GM23338 (cell line): Measurements from ENCODE around the gene IBA57. TPM values are rescaled to one million over a fixed set of nuclear protein-coding genes. Genes with fewer than 3 reads are reported as not detected.

Experiments used
- ATAC-seq: fragments of 200-7000 bp; cut with Tn5 transposase; 3 replicates; pipeline ENCODE4 v1.9.1; 2020
- DNase-seq: peaks from one replicate; pipeline ENCODE4 v3.0.0-alpha.2; 2015; ENCODE audit warnings: low spot score
- H2AFZ ChIP-seq: fragments of 200-600 bp; sonication (generic); 2 replicates; pipeline ENCODE4 v1.8.0; 2016; ENCODE audit warnings: antibody characterized with exemption, mild to moderate bottlenecking, moderate library complexity
- H3F3A ChIP-seq: fragments of 200-600 bp; sonication (generic); replicated peaks from 2 replicates; pipeline ENCODE4 v1.8.0; 2017; ENCODE audit warnings: antibody characterized with exemption, mixed run types, low read depth
- H3K27ac ChIP-seq: fragments of 200-600 bp; sonication (generic); 2 replicates; pipeline ENCODE4 v1.6.1; 2016; ENCODE audit warnings: low read depth
- H3K27me3 ChIP-seq: fragments of 200-600 bp; sonication (generic); 2 replicates; pipeline ENCODE4 v1.8.0; 2016; ENCODE audit warnings: mild to moderate bottlenecking, mixed run types, moderate library complexity; ENCODE audit not compliant: insufficient read depth
- H3K36me3 ChIP-seq: fragments of 200-600 bp; sonication (generic); 2 replicates; pipeline ENCODE4 v1.8.0; 2016; ENCODE audit warnings: mild to moderate bottlenecking; ENCODE audit not compliant: insufficient read depth
- H3K4me1 ChIP-seq: fragments of 200-600 bp; sonication (generic); 2 replicates; pipeline ENCODE4 v1.8.0; 2016; ENCODE audit warnings: mild to moderate bottlenecking, moderate library complexity; ENCODE audit not compliant: insufficient read depth
- H3K4me2 ChIP-seq: fragments of 200-600 bp; sonication (generic); 2 replicates; pipeline ENCODE4 v1.7.1; 2017; ENCODE audit warnings: mixed run types
- H3K4me3 ChIP-seq: fragments of 200-600 bp; sonication (generic); 2 replicates; pipeline ENCODE4 v1.6.1; 2016; ENCODE audit warnings: mixed run types
- H3K79me2 ChIP-seq: fragments of 200-600 bp; sonication (generic); replicated peaks from 2 replicates; pipeline ENCODE4 v1.8.0; 2017; ENCODE audit warnings: mild to moderate bottlenecking; ENCODE audit not compliant: insufficient read depth
- H3K9me2 ChIP-seq: fragments of 200-600 bp; sonication (generic); 2 replicates; pipeline ENCODE4 v1.8.0; 2017; ENCODE audit not compliant: insufficient read depth
- H4K20me1 ChIP-seq: fragments of 200-600 bp; sonication (generic); replicated peaks from 2 replicates; pipeline ENCODE4 v1.8.0; 2017; ENCODE audit warnings: mild to moderate bottlenecking; ENCODE audit not compliant: insufficient read depth
- H3K27ac Mint-ChIP-seq: 2 replicates; pipeline ENCODE4 v1.8.0; 2020; ENCODE audit warnings: inconsistent platforms, mild to moderate bottlenecking, moderate library complexity, mixed read lengths
- H3K27me3 Mint-ChIP-seq: 3 replicates; pipeline ENCODE4 v1.8.0; 2022; ENCODE audit warnings: low read depth, mild to moderate bottlenecking, moderate library complexity, mixed read lengths, inconsistent platforms; ENCODE audit not compliant: insufficient read depth, poor library complexity
- H3K36me3 Mint-ChIP-seq: 3 replicates; pipeline ENCODE4 v1.8.0; 2021; ENCODE audit warnings: low read depth, mild to moderate bottlenecking, inconsistent platforms, moderate library complexity, mixed read lengths
- H3K4me1 Mint-ChIP-seq: 3 replicates; pipeline ENCODE4 v1.8.0; 2020; ENCODE audit warnings: mild to moderate bottlenecking, inconsistent platforms, mixed read lengths
- H3K4me3 Mint-ChIP-seq: 3 replicates; pipeline ENCODE4 v1.8.0; 2021; ENCODE audit warnings: moderate library complexity, mild to moderate bottlenecking, inconsistent platforms, mixed read lengths
- H3K9me3 Mint-ChIP-seq: 3 replicates; pipeline ENCODE4 v1.8.0; 2020; ENCODE audit warnings: moderate library complexity, mild to moderate bottlenecking, inconsistent platforms, mixed read lengths
- CREB1 ChIP-seq: fragments of 250-450 bp; sonication (Bioruptor Pico); IDR thresholded peaks from 2 replicates; pipeline ENCODE4 v1.5.0; 2020; ENCODE audit warnings: low read depth, mild to moderate bottlenecking, moderate library complexity
- CTCF ChIP-seq, 2 experiments: fragments of 200-600 bp in 1 of 2; sonication (generic) in 1 of 2; conservative IDR thresholded peaks; 2 replicates each; pipeline versions ENCODE4 v1.5.1 to v1.6.1; 2016 to 2017; ENCODE audit warnings: antibody characterized with exemption in 2 of 2, low read depth in 2 of 2, mild to moderate bottlenecking in 2 of 2, moderate library complexity in 1 of 2
- EZH2 ChIP-seq: fragments of 200-600 bp; sonication (generic); IDR thresholded peaks from one replicate; pipeline ENCODE4 v1.8.0; 2017; ENCODE audit warnings: antibody characterized with exemption, mild to moderate bottlenecking, low read depth; ENCODE audit not compliant: unreplicated experiment
- EZH2phosphoT487 ChIP-seq: fragments of 200-600 bp; sonication (generic); IDR thresholded peaks from one replicate; pipeline ENCODE4 v1.8.1; 2018; ENCODE audit warnings: antibody characterized with exemption; ENCODE audit not compliant: unreplicated experiment
- JUNB ChIP-seq: IDR thresholded peaks from one replicate; pipeline ENCODE4 v1.6.1; 2016; ENCODE audit warnings: antibody characterized with exemption; ENCODE audit not compliant: unreplicated experiment
- NANOG ChIP-seq: IDR thresholded peaks from 2 replicates; pipeline ENCODE4 v1.6.1; 2016; ENCODE audit warnings: antibody characterized with exemption, borderline replicate concordance
- POLR2AphosphoS5 ChIP-seq: IDR thresholded peaks from 2 replicates; pipeline ENCODE4 v1.6.1; 2016; ENCODE audit warnings: antibody characterized with exemption, low read depth
- REST ChIP-seq: IDR thresholded peaks from one replicate; pipeline ENCODE4 v1.6.1; 2018; ENCODE audit warnings: antibody characterized with exemption; ENCODE audit not compliant: unreplicated experiment
- STAT1 ChIP-seq: IDR thresholded peaks from one replicate; pipeline ENCODE4 v1.6.1; 2016; ENCODE audit warnings: antibody characterized with exemption; ENCODE audit not compliant: unreplicated experiment
- ZNF114 ChIP-seq: fragments of 250-450 bp; sonication (Bioruptor Pico); IDR thresholded peaks from 2 replicates; pipeline ENCODE4 v1.5.0; 2020; ENCODE audit warnings: mild to moderate bottlenecking, moderate library complexity
- ZNF331 ChIP-seq: fragments of 250-450 bp; sonication (Bioruptor Pico); IDR thresholded peaks from 2 replicates; pipeline ENCODE4 v1.5.0; 2020; ENCODE audit warnings: low read depth, mild to moderate bottlenecking, moderate library complexity
- polyA plus RNA-seq: library from polyadenylated mRNA; unstranded; fragments of >200 nt; fragmentation: Nextera tagmentation; extraction: Ambion mirVana; gene quantifications from 2 replicates; pipeline ENCODE4 v1.2.1, GENCODE V29; 2016
- total RNA-seq: library from RNA; depleted of rRNA; stranded (reverse); fragments of >200 nt; shearing (Covaris generic); gene quantifications from 2 replicates; pipeline ENCODE4 v1.2.3, GENCODE V29; 2014
- TF ChIP-seq, protein P1 (sequence below): fragments of 250-450 bp; sonication (Bioruptor Pico); IDR thresholded peaks from 2 replicates; pipeline ENCODE4 v1.5.0; 2020; ENCODE audit warnings: mild to moderate bottlenecking, moderate library complexity
- TF ChIP-seq, protein P2 (sequence below): IDR thresholded peaks from 2 replicates; pipeline ENCODE4 v1.6.1; 2016; ENCODE audit warnings: antibody characterized with exemption

Gene IBA57
- total and polyA plus RNA-seq, 2 experiments from 2014 or later = 1.1 to 10.3 TPM

GRCh38 chr1:228206582-228207351 is 41.2 kb downstream of the IBA57 start:
- Mint-ChIP-seq H3K36me3 (no peaks in the 10 kb centered on the region), H3K4me1 (peaks cover 3% of the 10 kb centered on the region; the same call in 2 of the 3 replicates), H3K27ac (no peak overlapping the region), H3K4me3 (no peak overlapping the region), H3K9me3 (no peaks in the 10 kb centered on the region), H3K27me3 (peaks cover 15% of the 10 kb centered on the region)
- Histone ChIP-seq H3K4me2 (no peak overlapping the region), H4K20me1 (no peaks in the 10 kb centered on the region), H3K36me3 (no peaks in the 10 kb centered on the region), H3K79me2 (no peaks in the 10 kb centered on the region), H3K4me3 (no peak overlapping the region), H3K27me3 (peaks cover 45% of the 10 kb centered on the region), H2AFZ (no peak overlapping the region), H3F3A (no peaks in the 10 kb centered on the region), H3K4me1 (no peaks in the 10 kb centered on the region), H3K9me2 (no peaks in the 10 kb centered on the region), H3K27ac (no peak overlapping the region)
- ATAC-seq (peak; percentile 11; the same call in 1 of the 3 replicates), DNase-seq (no peak)
- TF ChIP-seq, protein P1, sequence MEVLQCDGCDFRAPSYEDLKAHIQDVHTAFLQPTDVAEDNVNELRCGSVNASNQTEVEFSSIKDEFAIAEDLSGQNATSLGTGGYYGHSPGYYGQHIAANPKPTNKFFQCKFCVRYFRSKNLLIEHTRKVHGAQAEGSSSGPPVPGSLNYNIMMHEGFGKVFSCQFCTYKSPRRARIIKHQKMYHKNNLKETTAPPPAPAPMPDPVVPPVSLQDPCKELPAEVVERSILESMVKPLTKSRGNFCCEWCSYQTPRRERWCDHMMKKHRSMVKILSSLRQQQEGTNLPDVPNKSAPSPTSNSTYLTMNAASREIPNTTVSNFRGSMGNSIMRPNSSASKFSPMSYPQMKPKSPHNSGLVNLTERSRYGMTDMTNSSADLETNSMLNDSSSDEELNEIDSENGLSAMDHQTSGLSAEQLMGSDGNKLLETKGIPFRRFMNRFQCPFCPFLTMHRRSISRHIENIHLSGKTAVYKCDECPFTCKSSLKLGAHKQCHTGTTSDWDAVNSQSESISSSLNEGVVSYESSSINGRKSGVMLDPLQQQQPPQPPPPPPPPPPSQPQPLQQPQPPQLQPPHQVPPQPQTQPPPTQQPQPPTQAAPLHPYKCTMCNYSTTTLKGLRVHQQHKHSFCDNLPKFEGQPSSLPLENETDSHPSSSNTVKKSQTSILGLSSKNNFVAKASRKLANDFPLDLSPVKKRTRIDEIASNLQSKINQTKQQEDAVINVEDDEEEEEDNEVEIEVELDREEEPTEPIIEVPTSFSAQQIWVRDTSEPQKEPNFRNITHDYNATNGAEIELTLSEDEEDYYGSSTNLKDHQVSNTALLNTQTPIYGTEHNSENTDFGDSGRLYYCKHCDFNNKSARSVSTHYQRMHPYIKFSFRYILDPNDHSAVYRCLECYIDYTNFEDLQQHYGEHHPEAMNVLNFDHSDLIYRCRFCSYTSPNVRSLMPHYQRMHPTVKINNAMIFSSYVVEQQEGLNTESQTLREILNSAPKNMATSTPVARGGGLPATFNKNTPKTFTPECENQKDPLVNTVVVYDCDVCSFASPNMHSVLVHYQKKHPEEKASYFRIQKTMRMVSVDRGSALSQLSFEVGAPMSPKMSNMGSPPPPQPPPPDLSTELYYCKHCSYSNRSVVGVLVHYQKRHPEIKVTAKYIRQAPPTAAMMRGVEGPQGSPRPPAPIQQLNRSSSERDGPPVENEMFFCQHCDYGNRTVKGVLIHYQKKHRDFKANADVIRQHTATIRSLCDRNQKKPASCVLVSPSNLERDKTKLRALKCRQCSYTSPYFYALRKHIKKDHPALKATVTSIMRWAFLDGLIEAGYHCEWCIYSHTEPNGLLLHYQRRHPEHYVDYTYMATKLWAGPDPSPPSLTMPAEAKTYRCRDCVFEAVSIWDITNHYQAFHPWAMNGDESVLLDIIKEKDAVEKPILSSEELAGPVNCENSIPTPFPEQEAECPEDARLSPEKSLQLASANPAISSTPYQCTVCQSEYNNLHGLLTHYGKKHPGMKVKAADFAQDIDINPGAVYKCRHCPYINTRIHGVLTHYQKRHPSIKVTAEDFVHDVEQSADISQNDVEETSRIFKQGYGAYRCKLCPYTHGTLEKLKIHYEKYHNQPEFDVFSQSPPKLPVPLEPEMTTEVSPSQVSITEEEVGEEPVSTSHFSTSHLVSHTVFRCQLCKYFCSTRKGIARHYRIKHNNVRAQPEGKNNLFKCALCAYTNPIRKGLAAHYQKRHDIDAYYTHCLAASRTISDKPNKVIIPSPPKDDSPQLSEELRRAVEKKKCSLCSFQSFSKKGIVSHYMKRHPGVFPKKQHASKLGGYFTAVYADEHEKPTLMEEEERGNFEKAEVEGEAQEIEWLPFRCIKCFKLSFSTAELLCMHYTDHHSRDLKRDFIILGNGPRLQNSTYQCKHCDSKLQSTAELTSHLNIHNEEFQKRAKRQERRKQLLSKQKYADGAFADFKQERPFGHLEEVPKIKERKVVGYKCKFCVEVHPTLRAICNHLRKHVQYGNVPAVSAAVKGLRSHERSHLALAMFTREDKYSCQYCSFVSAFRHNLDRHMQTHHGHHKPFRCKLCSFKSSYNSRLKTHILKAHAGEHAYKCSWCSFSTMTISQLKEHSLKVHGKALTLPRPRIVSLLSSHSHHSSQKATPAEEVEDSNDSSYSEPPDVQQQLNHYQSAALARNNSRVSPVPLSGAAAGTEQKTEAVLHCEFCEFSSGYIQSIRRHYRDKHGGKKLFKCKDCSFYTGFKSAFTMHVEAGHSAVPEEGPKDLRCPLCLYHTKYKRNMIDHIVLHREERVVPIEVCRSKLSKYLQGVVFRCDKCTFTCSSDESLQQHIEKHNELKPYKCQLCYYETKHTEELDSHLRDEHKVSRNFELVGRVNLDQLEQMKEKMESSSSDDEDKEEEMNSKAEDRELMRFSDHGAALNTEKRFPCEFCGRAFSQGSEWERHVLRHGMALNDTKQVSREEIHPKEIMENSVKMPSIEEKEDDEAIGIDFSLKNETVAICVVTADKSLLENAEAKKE (CRISPR knock-in tag) = no peak
- no peak for TF ChIP-seq STAT1
- TF ChIP-seq CREB1 = no peak
- no peak for TF ChIP-seq ZNF114
- no peak for TF ChIP-seq POLR2AphosphoS5
- no peak for TF ChIP-seq JUNB
- no peak for TF ChIP-seq NANOG
- no peak for TF ChIP-seq REST
- TF ChIP-seq EZH2 = no peak
- TF ChIP-seq, protein P2, sequence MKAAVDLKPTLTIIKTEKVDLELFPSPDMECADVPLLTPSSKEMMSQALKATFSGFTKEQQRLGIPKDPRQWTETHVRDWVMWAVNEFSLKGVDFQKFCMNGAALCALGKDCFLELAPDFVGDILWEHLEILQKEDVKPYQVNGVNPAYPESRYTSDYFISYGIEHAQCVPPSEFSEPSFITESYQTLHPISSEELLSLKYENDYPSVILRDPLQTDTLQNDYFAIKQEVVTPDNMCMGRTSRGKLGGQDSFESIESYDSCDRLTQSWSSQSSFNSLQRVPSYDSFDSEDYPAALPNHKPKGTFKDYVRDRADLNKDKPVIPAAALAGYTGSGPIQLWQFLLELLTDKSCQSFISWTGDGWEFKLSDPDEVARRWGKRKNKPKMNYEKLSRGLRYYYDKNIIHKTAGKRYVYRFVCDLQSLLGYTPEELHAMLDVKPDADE = no peak
- no peak for TF ChIP-seq EZH2phosphoT487
- no peak for TF ChIP-seq CTCF (conservative IDR thresholded peaks at IDR 0.05; ENCODE audit: low read depth in 2 of 2)
- no peak for TF ChIP-seq ZNF331 (CRISPR knock-in tag)
